HG03066 (cell line): ENCODE data around the gene MSX1.

ENCODE experiments used
- ATAC-seq: cut with Tn5 transposase; IDR thresholded peaks from one replicate; pipeline ENCODE4 v1.9.1; 2021; ENCODE audit warnings: low read depth; ENCODE audit not compliant: unreplicated experiment

The MSX1 gene

GRCh38 chr4:4890574-4891255 is 31.2 kb downstream of the MSX1 start:
- no peak for ATAC-seq

- ATAC-seq, result no peak
Observed at GRCh38 chr4:4893721-4894120, 34.3 kb downstream of the MSX1 start.

- no peak for ATAC-seq
Observed at GRCh38 chr4:4899202-4899925, 39.9 kb downstream of the MSX1 start.

- no peak for ATAC-seq
Observed at GRCh38 chr4:4901877-4902276, 42.4 kb downstream of the MSX1 start.

- no peak for ATAC-seq
Observed at GRCh38 chr4:4912155-4912554, 52.7 kb downstream of the MSX1 start.

GRCh38 chr4:4913147-4913561 is 53.7 kb downstream of the MSX1 start:
- ATAC-seq, result no peak
